IMR-90 (cell line): ENCODE data around the gene TANGO6. TPM values are rescaled to one million over a fixed set of nuclear protein-coding genes. Genes with fewer than 3 reads are reported as not detected.

ENCODE experiments used
- ATAC-seq: fragments of 200-7000 bp; cut with Tn5 transposase; 2 replicates; pipeline ENCODE4 v1.9.1; 2020; ENCODE audit warnings: low read depth, mild to moderate bottlenecking, moderate library complexity
- BruUV-seq: library from RNA; stranded (reverse); fragments of 400-500 nt; replicated peaks from 2 replicates; lab custom pipeline; 2021; lab: Mats Ljungman, UMichigan
- CTCF ChIA-PET: fragments of 300-600 bp; formaldehyde crosslinking; extraction: SDS; loops from one replicate; lab custom pipeline; 2021; ENCODE audit warnings: antibody characterized with exemption; lab: Yijun Ruan, JAX
- POLR2A ChIA-PET: fragments of 300-600 bp; sonication (Branson Sonifier 250); formaldehyde crosslinking; loops from one replicate; lab custom pipeline; 2022; ENCODE audit warnings: antibody characterized with exemption; ENCODE audit not compliant: unreplicated experiment; lab: Charles Lee
- DNase-seq: peaks from one replicate; pipeline ENCODE4 v3.0.0; 2013
- H2AFZ ChIP-seq: replicated peaks from 2 replicates; pipeline ENCODE3; 2013; ENCODE audit warnings: low read length, mild to moderate bottlenecking; ENCODE audit not compliant: poor library complexity
- H2AK5ac ChIP-seq: 2 replicates; pipeline ENCODE4 v1.6.1; 2013; ENCODE audit warnings: low read depth, low read length, inconsistent platforms
- H2AK9ac ChIP-seq: replicated peaks from 2 replicates; pipeline ENCODE3; 2013; ENCODE audit warnings: mild to moderate bottlenecking, low read depth, low read length, moderate library complexity; ENCODE audit not compliant: poor library complexity
- H2BK120ac ChIP-seq: 2 replicates; pipeline ENCODE4 v1.6.1; 2013; ENCODE audit warnings: low read depth, low read length, inconsistent platforms
- H2BK15ac ChIP-seq: 3 replicates; pipeline ENCODE4 v1.6.1; 2013; ENCODE audit warnings: low read depth, low read length, inconsistent platforms
- H2BK20ac ChIP-seq: 2 replicates; pipeline ENCODE4 v1.6.1; 2013; ENCODE audit warnings: low read depth, mild to moderate bottlenecking, inconsistent platforms, low read length, moderate library complexity
- H2BK5ac ChIP-seq: 2 replicates; pipeline ENCODE4 v1.6.1; 2013; ENCODE audit warnings: mild to moderate bottlenecking, low read depth, low read length, inconsistent platforms; ENCODE audit not compliant: poor library complexity, severe bottlenecking
- H3K14ac ChIP-seq: replicated peaks from 2 replicates; pipeline ENCODE4 v1.6.1; 2013; ENCODE audit warnings: low read depth, low read length, inconsistent platforms
- H3K18ac ChIP-seq: 2 replicates; pipeline ENCODE4 v1.6.1; 2013; ENCODE audit warnings: low read depth, low read length, control low read depth
- H3K23ac ChIP-seq: 2 replicates; pipeline ENCODE4 v1.6.1; 2013; ENCODE audit warnings: low read depth, low read length, inconsistent platforms
- H3K27ac ChIP-seq: 2 replicates; pipeline ENCODE4 v1.5.1; 2013; ENCODE audit warnings: mild to moderate bottlenecking, control low read depth, low read length; ENCODE audit not compliant: insufficient read depth
- H3K27me3 ChIP-seq: 2 replicates; pipeline ENCODE4 v1.6.1; 2013; ENCODE audit warnings: low read length; ENCODE audit not compliant: control insufficient read depth, insufficient read depth
- H3K36me3 ChIP-seq: 2 replicates; pipeline ENCODE4 v1.6.1; 2013; ENCODE audit warnings: low read length, mixed read lengths; ENCODE audit not compliant: control insufficient read depth, insufficient read depth
- H3K4ac ChIP-seq: 2 replicates; pipeline ENCODE4 v1.6.1; 2013; ENCODE audit warnings: low read depth, low read length, inconsistent platforms
- H3K4me1 ChIP-seq: 2 replicates; pipeline ENCODE4 v1.6.1; 2013; ENCODE audit warnings: low read length, mixed read lengths; ENCODE audit not compliant: control insufficient read depth, insufficient read depth
- H3K4me2 ChIP-seq: 2 replicates; pipeline ENCODE4 v1.6.1; 2013; ENCODE audit warnings: low read depth, mild to moderate bottlenecking, control low read depth, low read length, moderate library complexity
- H3K4me3 ChIP-seq: 2 replicates; pipeline ENCODE4 v1.5.1; 2013; ENCODE audit warnings: low read depth, mild to moderate bottlenecking, control low read depth, low read length, moderate library complexity; ENCODE audit not compliant: insufficient read depth
- H3K56ac ChIP-seq: 2 replicates; pipeline ENCODE4 v1.6.1; 2013; ENCODE audit warnings: low read length, inconsistent platforms; ENCODE audit not compliant: insufficient read depth; ENCODE audit errors: extremely low read depth
- H3K79me1 ChIP-seq, 2 experiments: 2 replicates each; pipeline ENCODE4 v1.6.1; 2013; ENCODE audit warnings: low read length in 2 of 2, inconsistent platforms in 1 of 2, low read depth in 1 of 2
- H3K9ac ChIP-seq: 2 replicates; pipeline ENCODE4 v1.6.1; 2013; ENCODE audit warnings: low read depth, low read length, control low read depth
- H3K9me1 ChIP-seq: 2 replicates; pipeline ENCODE4 v1.6.1; 2013; ENCODE audit warnings: low read length, inconsistent platforms; ENCODE audit not compliant: insufficient read depth
- H3K9me3 ChIP-seq: 2 replicates; pipeline ENCODE4 v1.6.1; 2013; ENCODE audit warnings: low read length; ENCODE audit not compliant: control insufficient read depth, insufficient read depth
- H4K20me1 ChIP-seq: 2 replicates; pipeline ENCODE4 v1.6.1; 2013; ENCODE audit warnings: low read length, inconsistent platforms; ENCODE audit not compliant: insufficient read depth
- H4K5ac ChIP-seq: 2 replicates; pipeline ENCODE4 v1.6.1; 2013; ENCODE audit warnings: mild to moderate bottlenecking, low read depth, low read length, control low read depth
- H4K8ac ChIP-seq, 2 experiments: 2 replicates each; pipeline ENCODE4 v1.6.1; 2013; ENCODE audit warnings: low read depth in 2 of 2, low read length in 2 of 2, control low read depth in 1 of 2, inconsistent platforms in 1 of 2
- H4K91ac ChIP-seq: 2 replicates; pipeline ENCODE4 v1.6.1; 2013; ENCODE audit warnings: low read depth, low read length, inconsistent platforms; ENCODE audit not compliant: insufficient read depth
- WGBS, 2 experiments: methylation state at CpG; one replicate each; pipeline versions ENCODE4 v1.1.5 to v1.1.7; 2013; ENCODE audit warnings: missing lambda C conversion rate in 2 of 2; ENCODE audit not compliant: insufficient read length in 1 of 2; ENCODE audit errors: extremely low coverage in 2 of 2; 5-methylcytosine and 5-hydroxymethylcytosine counted together
- dilution Hi-C: fragments of 300-500 bp; cut with HindIII; formaldehyde crosslinking; loops from one replicate; pipeline ENCODE4 v1.14.3; 2018; ENCODE audit warnings: low sequenced_read_pairs; ENCODE audit not compliant: unreplicated experiment
- in situ Hi-C: fragments of 300-500 bp; cut with MboI; formaldehyde crosslinking; loops from 3 replicates; pipeline ENCODE4 v1.14.3; 2019; ENCODE audit warnings: low sequenced_read_pairs, inconsistent platforms, mixed read lengths
- intact Hi-C: fragments of 100-400 bp; cut with micrococcal nuclease; formaldehyde crosslinking; loops from 2 replicates; pipeline ENCODE4 v1.10.0; 2022
- polyA plus RNA-seq, 3 experiments: library from polyadenylated mRNA; depleted of rRNA; stranded (reverse); fragments of >200 nt; gene quantifications; 2 replicates each; pipeline ENCODE4 v1.2.3, GENCODE V29; 2012; ENCODE audit warnings: low replicate concordance in 1 of 3
- total RNA-seq: library from RNA; depleted of rRNA; stranded (reverse); fragments of >200 nt; gene quantifications from 2 replicates; pipeline ENCODE4 v1.2.3, GENCODE V29; 2012
- TF ChIP-seq, protein P1 (sequence below): fragments of 150-350 bp; IDR thresholded peaks from 2 replicates; pipeline ENCODE4 v1.6.1; 2016; ENCODE audit warnings: low read depth, mild to moderate bottlenecking, low read length, moderate library complexity, borderline replicate concordance

The TANGO6 gene
- total and polyA plus RNA-seq, 2 of the 4 experiments (the other 2 are of a cell fraction): 6.7 to 22.4 TPM

DNA sequence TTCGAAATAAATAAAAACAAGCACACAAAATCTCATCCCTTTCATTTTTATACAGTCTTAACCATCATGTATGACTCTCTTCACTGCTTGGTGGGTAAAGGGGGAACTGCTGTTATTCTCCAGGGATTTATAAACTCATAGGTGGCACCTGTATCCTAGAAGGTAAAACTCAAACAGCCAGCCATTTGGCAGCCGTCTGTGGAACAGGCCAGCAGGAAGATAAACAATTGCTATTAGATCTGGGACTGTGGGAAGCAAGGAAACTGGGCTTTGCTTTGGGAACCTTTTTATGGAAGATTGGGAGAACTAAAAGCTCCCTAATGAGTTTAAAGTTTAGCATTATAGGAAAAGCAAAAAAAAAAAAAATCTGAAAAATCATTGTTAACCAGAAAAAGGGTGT lies 126.0 kb downstream of the TANGO6 start:
- WGBS, 2 experiments: no CpG with 5 or more reads among the region's 2 CpGs
- CTCF ChIA-PET: interaction anchor here (0.6 to 1.5 kb wide), 2 partner anchors 14 to 218 kb away, joined by 3 read pairs; no protein-coding TSS in a partner anchor

More for the DNA sequence above, 126.0 kb downstream of the TANGO6 start:
- dilution Hi-C loops: no loop called here
- no peak overlapping the region for H3K23ac ChIP-seq
- ATAC-seq: no peak
- H4K8ac ChIP-seq: no peak overlapping the region
- H3K4me1 ChIP-seq: peaks cover 2% of the 10 kb centered on the region; the same call in 1 of the 2 replicates
- no peak overlapping the region for H3K9ac ChIP-seq
- H3K27me3 ChIP-seq: no peaks in the 10 kb centered on the region
- H4K91ac ChIP-seq: no peak overlapping the region
- POLR2A ChIA-PET: no interaction called here
- no peak overlapping the region for H3K14ac ChIP-seq
- H3K27ac ChIP-seq: no peak overlapping the region
- DNase-seq: no peak
- BruUV-seq: no TSS peak
- no peak overlapping the region for H3K18ac ChIP-seq
- in situ Hi-C loops: no loop called here
- no peak overlapping the region for H3K56ac ChIP-seq
- H3K9me3 ChIP-seq: no peaks in the 10 kb centered on the region
- H4K5ac ChIP-seq: no peak overlapping the region
- no peak overlapping the region for H2AFZ ChIP-seq
- no peak overlapping the region for H2BK5ac ChIP-seq
- no peak overlapping the region for H2AK9ac ChIP-seq
- H3K79me1 ChIP-seq: no peaks in the 10 kb centered on the region; a peak in 1 of 4 replicates
- H3K4ac ChIP-seq: no peak overlapping the region
- no peak overlapping the region for H2BK20ac ChIP-seq
- no peak overlapping the region for H3K4me2 ChIP-seq
- no peaks in the 10 kb centered on the region for H3K9me1 ChIP-seq
- no peak overlapping the region for H3K4me3 ChIP-seq
- H2BK15ac ChIP-seq: no peak overlapping the region
- H2BK120ac ChIP-seq: no peak overlapping the region
- H2AK5ac ChIP-seq: no peak overlapping the region
- H4K20me1 ChIP-seq: no peaks in the 10 kb centered on the region
- TF ChIP-seq, protein P1, sequence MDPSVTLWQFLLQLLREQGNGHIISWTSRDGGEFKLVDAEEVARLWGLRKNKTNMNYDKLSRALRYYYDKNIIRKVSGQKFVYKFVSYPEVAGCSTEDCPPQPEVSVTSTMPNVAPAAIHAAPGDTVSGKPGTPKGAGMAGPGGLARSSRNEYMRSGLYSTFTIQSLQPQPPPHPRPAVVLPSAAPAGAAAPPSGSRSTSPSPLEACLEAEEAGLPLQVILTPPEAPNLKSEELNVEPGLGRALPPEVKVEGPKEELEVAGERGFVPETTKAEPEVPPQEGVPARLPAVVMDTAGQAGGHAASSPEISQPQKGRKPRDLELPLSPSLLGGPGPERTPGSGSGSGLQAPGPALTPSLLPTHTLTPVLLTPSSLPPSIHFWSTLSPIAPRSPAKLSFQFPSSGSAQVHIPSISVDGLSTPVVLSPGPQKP: no peak
- intact Hi-C loops: no loop called here
- peaks cover 2% of the 10 kb centered on the region; the same call in 1 of the 2 replicates for H3K36me3 ChIP-seq
